Retinal pigment epithelial cell (primary cell): ENCODE results near the gene NINL.

Experiments
- DNase-seq: peaks from one replicate; pipeline ENCODE4 v3.0.0-alpha.2; 2010; ENCODE audit warnings: low read depth
- H3K4me3 ChIP-seq: 2 replicates; pipeline ENCODE4 v1.5.1; 2011; ENCODE audit warnings: mild to moderate bottlenecking, low read length, control low read depth, moderate library complexity
- CTCF ChIP-seq: conservative IDR thresholded peaks from 2 replicates; pipeline ENCODE4 v1.5.1; 2011; ENCODE audit warnings: low read depth, low read length, control low read depth, inconsistent platforms

NINL gene

GRCh38 chr20:25549843-25550477 is 35.4 kb downstream of the NINL start:
- no peak for TF ChIP-seq CTCF
- DNase-seq, result no peak
- H3K4me3 ChIP-seq, result no peak overlapping the region

- no peak for TF ChIP-seq CTCF
- DNase-seq, result no peak
- no peak overlapping the region for H3K4me3 ChIP-seq
These were observed 36.1 kb downstream of the NINL start for GRCh38 chr20:25549172-25549773.

- TF ChIP-seq CTCF, result no peak
- no peak for DNase-seq
- no peak overlapping the region for H3K4me3 ChIP-seq
These were observed 36.7 kb downstream of the NINL start for GRCh38 chr20:25548613-25549086.

- H3K4me3 ChIP-seq, result no peak overlapping the region
- no peak for DNase-seq
- TF ChIP-seq CTCF, result no peak
These were observed 37.3 kb downstream of the NINL start for GRCh38 chr20:25547999-25548398.

GRCh38 chr20:25547063-25547462 is 38.3 kb downstream of the NINL start:
- TF ChIP-seq CTCF, result no peak
- no peak overlapping the region for H3K4me3 ChIP-seq

GRCh38 chr20:25546048-25546447 is 39.3 kb downstream of the NINL start:
- H3K4me3 ChIP-seq, result no peak overlapping the region
- DNase-seq, result no peak
- TF ChIP-seq CTCF, result no peak

More at GRCh38 chr20:25547063-25547462, 38.3 kb downstream of the NINL start:
- DNase-seq, result no peak

- no peak for DNase-seq
- no peak overlapping the region for H3K4me3 ChIP-seq
- TF ChIP-seq CTCF, result no peak
These were observed 40.2 kb downstream of the NINL start for GRCh38 chr20:25545171-25545570.
